T-helper 2 cell treated with Interferon-gamma antibody and Interleukin-4, amounts not matched to agents 100 ng/mL and 5 ng/mL, for 36 hours (primary cell): ENCODE data around the gene SUMO2. TPM values are rescaled to one million over a fixed set of nuclear protein-coding genes. Genes with fewer than 3 reads are reported as not detected.
"Not testable (repeated sequence)": the region's sequence is repeated elsewhere in the genome, so short reads cannot be mapped to it uniquely, and the experiment has no call there.

Source experiments
- intact Hi-C: fragments of 100-400 bp; cut with micrococcal nuclease; formaldehyde crosslinking; loops from one replicate; pipeline ENCODE4 v1.15.1; 2023
- total RNA-seq: library from RNA; stranded (reverse); gene quantifications from 2 replicates; pipeline ENCODE4 v1.2.3, GENCODE V29; 2022

SUMO2 gene
- total RNA-seq, 1 donor from 2014 or later: 545 TPM

DNA sequence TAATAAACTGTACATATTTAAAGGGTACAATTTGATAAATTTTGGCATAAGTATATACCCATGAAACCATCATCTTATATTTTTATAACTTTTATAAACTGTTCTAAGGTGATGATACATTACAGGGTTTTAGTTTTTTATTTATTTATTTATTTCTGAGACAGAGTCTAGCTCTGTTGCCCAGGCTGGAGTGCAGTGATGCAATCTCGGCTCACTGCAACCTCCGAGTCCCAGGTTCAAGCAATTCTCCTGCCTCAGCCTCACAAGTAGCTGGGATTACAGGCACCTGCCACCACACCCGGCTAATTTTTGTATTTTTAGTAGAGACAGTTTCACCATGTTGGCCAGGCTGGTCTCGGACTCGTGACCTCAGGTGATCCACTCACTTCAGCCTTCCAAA is 54.8 kb downstream of the SUMO2 start:
- intact Hi-C loops: not testable (repeated sequence)

GRCh38 chr17:75126954-75127353 is 55.8 kb downstream of the SUMO2 start:
- intact Hi-C loops: no loop called here

- intact Hi-C loops: no loop called here
Measured at GRCh38 chr17:75125984-75126383, 56.8 kb downstream of the SUMO2 start.

DNA sequence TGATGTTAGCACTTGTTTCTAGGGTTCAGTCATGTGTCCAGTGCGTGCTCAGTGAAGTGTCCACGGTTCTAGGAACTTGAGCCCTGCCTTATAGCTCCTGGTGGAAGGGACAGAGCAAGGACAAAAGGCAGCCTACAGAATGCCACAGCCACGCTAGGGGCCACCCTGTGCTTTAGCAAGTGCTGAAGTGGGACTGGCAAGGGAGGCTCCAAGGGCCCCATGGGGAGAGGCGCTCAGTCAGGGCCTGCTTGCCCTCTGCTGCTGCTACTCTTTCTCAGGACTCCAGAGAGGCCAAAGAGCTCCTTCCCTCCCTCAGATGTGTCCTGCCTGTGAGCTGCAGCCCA is 58.0 kb downstream of the SUMO2 start:
- intact Hi-C loops: no loop called here

GRCh38 chr17:75124041-75124818 is 58.5 kb downstream of the SUMO2 start:
- intact Hi-C loops: no loop called here

- intact Hi-C loops: no loop called here
Measured at GRCh38 chr17:75118307-75118706, 64.5 kb downstream of the SUMO2 start.

- intact Hi-C loops: no loop called here
Measured at GRCh38 chr17:75116737-75117136, 66.0 kb downstream of the SUMO2 start.

Other genes starting within 250 kb of the SUMO2 start
- not detected in 2 replicates for gene OTOP3, start 247.1 kb downstream of the SUMO2 start, total RNA-seq
- 0.34 and 0.59 TPM in 2 replicates for gene HID1, start 210.2 kb downstream of the SUMO2 start, total RNA-seq
- gene CDR2L, start 195.3 kb downstream of the SUMO2 start, total RNA-seq: 0.64 and 0.73 TPM in 2 replicates
- 52.9 and 55.5 TPM in 2 replicates for gene MRPL58, start 170.3 kb downstream of the SUMO2 start, total RNA-seq
- 203 and 208 TPM in 2 replicates for gene ATP5PD, start 136.0 kb downstream of the SUMO2 start, total RNA-seq
- gene KCTD2, start 135.7 kb downstream of the SUMO2 start, total RNA-seq: 17.2 and 17.5 TPM in 2 replicates
- 6.3 and 8.7 TPM in 2 replicates for gene SLC16A5, start 95.0 kb downstream of the SUMO2 start, total RNA-seq
- 15.7 and 16.3 TPM in 2 replicates for gene ARMC7, start 73.0 kb downstream of the SUMO2 start, total RNA-seq
- 55.2 and 61.0 TPM in 2 replicates for gene NT5C, start 51.2 kb downstream of the SUMO2 start, total RNA-seq
- 252 and 259 TPM in 2 replicates for gene JPT1, start 28.4 kb downstream of the SUMO2 start, total RNA-seq
- 114 and 118 TPM in 2 replicates for gene NUP85, start 22.7 kb upstream of the SUMO2 start, total RNA-seq
- 70.6 and 77.2 TPM in 2 replicates for gene GGA3, start 78.6 kb upstream of the SUMO2 start, total RNA-seq
- gene MRPS7, start 78.9 kb upstream of the SUMO2 start, total RNA-seq: 66.4 and 72.0 TPM in 2 replicates
- 41.6 and 43.0 TPM in 2 replicates for gene MIF4GD, start 88.3 kb upstream of the SUMO2 start, total RNA-seq
- gene SLC25A19, start 106.5 kb upstream of the SUMO2 start, total RNA-seq: 45.8 and 47.6 TPM in 2 replicates
- gene GRB2, start 222.7 kb upstream of the SUMO2 start, total RNA-seq: 163 and 173 TPM in 2 replicates